Neural cell (in vitro differentiated cells): ENCODE results near the gene RXRB. TPM values are rescaled to one million over a fixed set of nuclear protein-coding genes. Genes with fewer than 3 reads are reported as not detected.

Experiments used
- H2AFZ ChIP-seq: fragments of 200-600, 300-800 bp; sonication (generic), shearing (Covaris generic); 2 replicates; pipeline ENCODE4 v1.6.0; 2014; ENCODE audit warnings: low read depth, mild to moderate bottlenecking, antibody characterized with exemption, low read length, moderate library complexity
- H3F3A ChIP-seq: fragments of 200-600 bp; shearing (Covaris generic); 2 replicates; pipeline ENCODE4 v1.6.1; 2016; ENCODE audit warnings: mild to moderate bottlenecking, moderate library complexity, mixed read lengths, antibody characterized with exemption, low read length; ENCODE audit not compliant: insufficient read depth, poor library complexity, severe bottlenecking
- H3K27ac ChIP-seq: fragments of 200-600, 300-800 bp; sonication (generic), shearing (Covaris generic); 2 replicates; pipeline ENCODE4 v1.5.1; 2014; ENCODE audit warnings: mild to moderate bottlenecking, low read length, moderate library complexity
- H3K27me3 ChIP-seq: fragments of 300-800, 200-600 bp; sonication (generic), shearing (Covaris generic); 2 replicates; pipeline ENCODE4 v1.6.0; 2014; ENCODE audit warnings: mild to moderate bottlenecking, low read depth, low read length, moderate library complexity; ENCODE audit not compliant: insufficient read depth
- H3K36me3 ChIP-seq: fragments of 300-800, 200-600 bp; sonication (generic), shearing (Covaris generic); 2 replicates; pipeline ENCODE4 v1.5.1; 2014; ENCODE audit warnings: mild to moderate bottlenecking, antibody characterized with exemption, low read length, moderate library complexity; ENCODE audit not compliant: insufficient read depth
- H3K4me2 ChIP-seq: fragments of 300-800, 200-600 bp; sonication (generic), shearing (Covaris generic); 2 replicates; pipeline ENCODE4 v1.6.0; 2014; ENCODE audit warnings: mild to moderate bottlenecking, low read length
- H3K4me3 ChIP-seq: fragments of 300-800, 200-600 bp; sonication (generic), shearing (Covaris generic); 2 replicates; pipeline ENCODE4 v1.5.1; 2014; ENCODE audit warnings: mild to moderate bottlenecking, low read length, moderate library complexity
- H3K79me2 ChIP-seq: fragments of 200-600 bp; shearing (Covaris generic); replicated peaks from 2 replicates; pipeline ENCODE4 v1.6.0; 2014; ENCODE audit warnings: mild to moderate bottlenecking, low read length, moderate library complexity; ENCODE audit not compliant: insufficient read depth
- H3K9ac ChIP-seq: fragments of 300-800, 200-600 bp; sonication (generic), shearing (Covaris generic); 2 replicates; pipeline ENCODE4 v1.6.1; 2016; ENCODE audit warnings: mild to moderate bottlenecking, low read length, mixed read lengths
- H3K9me2 ChIP-seq: fragments of 200-600 bp; shearing (Covaris generic); 2 replicates; pipeline ENCODE4 v1.6.1; 2016; ENCODE audit warnings: mild to moderate bottlenecking, low read length, mixed read lengths; ENCODE audit not compliant: insufficient read depth
- H3K9me3 ChIP-seq: fragments of 200-600, 300-800 bp; sonication (generic), shearing (Covaris generic); 2 replicates; pipeline ENCODE4 v1.6.1; 2016; ENCODE audit warnings: mild to moderate bottlenecking, mixed run types, low read length, moderate library complexity, mixed read lengths
- H4K20me1 ChIP-seq: fragments of 200-600 bp; shearing (Covaris generic); 2 replicates; pipeline ENCODE4 v1.6.1; 2016; ENCODE audit warnings: mild to moderate bottlenecking, mixed run types; ENCODE audit not compliant: insufficient read depth
- EP300 ChIP-seq: fragments of 450-650 bp; conservative IDR thresholded peaks from 2 replicates; pipeline ENCODE4 v1.6.1; 2014; ENCODE audit warnings: antibody characterized with exemption, mild to moderate bottlenecking, moderate library complexity; ENCODE audit not compliant: poor library complexity, severe bottlenecking
- EZH2 ChIP-seq: fragments of 200-600, 300-800 bp; shearing (Covaris generic), sonication (generic); IDR thresholded peaks from 2 replicates; pipeline ENCODE4 v1.6.1; 2014; ENCODE audit warnings: antibody characterized with exemption, low read length, borderline replicate concordance, mild to moderate bottlenecking; ENCODE audit not compliant: insufficient read depth, poor library complexity, severe bottlenecking
- MXI1 ChIP-seq: fragments of 450-650 bp; conservative IDR thresholded peaks from 2 replicates; pipeline ENCODE4 v1.6.1; 2014; ENCODE audit warnings: antibody characterized with exemption, mild to moderate bottlenecking; ENCODE audit not compliant: poor library complexity, severe bottlenecking
- POLR2AphosphoS5 ChIP-seq: IDR thresholded peaks from 2 replicates; pipeline ENCODE4 v1.6.1; 2012
- RAD21 ChIP-seq: fragments of 450-650 bp; conservative IDR thresholded peaks from 2 replicates; pipeline ENCODE4 v1.6.1; 2014; ENCODE audit warnings: antibody characterized with exemption, mild to moderate bottlenecking, moderate library complexity
- REST ChIP-seq: IDR thresholded peaks from 2 replicates; pipeline ENCODE4 v1.6.1; 2012; ENCODE audit warnings: borderline replicate concordance
- SMC3 ChIP-seq: fragments of 450-650 bp; conservative IDR thresholded peaks from 2 replicates; pipeline ENCODE4 v1.6.1; 2014; ENCODE audit warnings: antibody characterized with exemption, mild to moderate bottlenecking, moderate library complexity; ENCODE audit not compliant: poor library complexity
- TAF1 ChIP-seq: IDR thresholded peaks from 2 replicates; pipeline ENCODE4 v1.6.1; 2012; ENCODE audit warnings: low read depth
- polyA plus RNA-seq: library from polyadenylated mRNA; depleted of rRNA; stranded (reverse); fragments of >200 nt; gene quantifications from 2 replicates; pipeline ENCODE4 v1.2.3, GENCODE V29; 2014
- TF ChIP-seq, protein P1 (sequence below): fragments of 450-650 bp; IDR thresholded peaks from 2 replicates; pipeline ENCODE4 v1.5.1; 2014; ENCODE audit warnings: antibody characterized with exemption, mild to moderate bottlenecking, moderate library complexity; ENCODE audit not compliant: poor library complexity, severe bottlenecking

RXRB gene
- polyA plus RNA-seq, 1 donor from 2014 or later: 60.7 TPM

GRCh38 chr6:33201147-33201545 lies 681 bp upstream of the RXRB start:
- Histone ChIP-seq H3F3A (no peaks in the 10 kb centered on the region), H3K9me2 (no peaks in the 10 kb centered on the region), H3K79me2 (peaks cover 34% of the 10 kb centered on the region), H3K4me3 (peak overlapping the region; percentile 92), H4K20me1 (no peaks in the 10 kb centered on the region), H2AFZ (peak overlapping the region; percentile 32), H3K4me2 (peak overlapping the region; percentile 99), H3K9me3 (no peaks in the 10 kb centered on the region), H3K27me3 (no peaks in the 10 kb centered on the region), H3K27ac (peak overlapping the region; percentile 98), H3K9ac (peak overlapping the region; percentile 96), H3K36me3 (peaks cover 6% of the 10 kb centered on the region)
- TF ChIP-seq REST: no peak
- no peak for TF ChIP-seq RAD21
- no peak for TF ChIP-seq POLR2AphosphoS5
- no peak for TF ChIP-seq EP300
- TF ChIP-seq SMC3: no peak
- no peak for TF ChIP-seq EZH2
- TF ChIP-seq MXI1: no peak

- peak overlapping the region; percentile 92 for H3K4me3 ChIP-seq
- H3K36me3 ChIP-seq: peaks cover 14% of the 10 kb centered on the region
- H3K27me3 ChIP-seq: no peaks in the 10 kb centered on the region
- H3K4me2 ChIP-seq: peak overlapping the region; percentile 92
- peak overlapping the region; percentile 73 for H2AFZ ChIP-seq
- TF ChIP-seq MXI1: no peak
- TF ChIP-seq, protein P1, sequence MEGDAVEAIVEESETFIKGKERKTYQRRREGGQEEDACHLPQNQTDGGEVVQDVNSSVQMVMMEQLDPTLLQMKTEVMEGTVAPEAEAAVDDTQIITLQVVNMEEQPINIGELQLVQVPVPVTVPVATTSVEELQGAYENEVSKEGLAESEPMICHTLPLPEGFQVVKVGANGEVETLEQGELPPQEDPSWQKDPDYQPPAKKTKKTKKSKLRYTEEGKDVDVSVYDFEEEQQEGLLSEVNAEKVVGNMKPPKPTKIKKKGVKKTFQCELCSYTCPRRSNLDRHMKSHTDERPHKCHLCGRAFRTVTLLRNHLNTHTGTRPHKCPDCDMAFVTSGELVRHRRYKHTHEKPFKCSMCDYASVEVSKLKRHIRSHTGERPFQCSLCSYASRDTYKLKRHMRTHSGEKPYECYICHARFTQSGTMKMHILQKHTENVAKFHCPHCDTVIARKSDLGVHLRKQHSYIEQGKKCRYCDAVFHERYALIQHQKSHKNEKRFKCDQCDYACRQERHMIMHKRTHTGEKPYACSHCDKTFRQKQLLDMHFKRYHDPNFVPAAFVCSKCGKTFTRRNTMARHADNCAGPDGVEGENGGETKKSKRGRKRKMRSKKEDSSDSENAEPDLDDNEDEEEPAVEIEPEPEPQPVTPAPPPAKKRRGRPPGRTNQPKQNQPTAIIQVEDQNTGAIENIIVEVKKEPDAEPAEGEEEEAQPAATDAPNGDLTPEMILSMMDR: no peak
- no peak for TF ChIP-seq EZH2
- TF ChIP-seq REST: no peak
- no peak for TF ChIP-seq POLR2AphosphoS5
- no peak for TF ChIP-seq TAF1
- TF ChIP-seq SMC3: no peak
- no peak for TF ChIP-seq EP300
- no peak for TF ChIP-seq RAD21
- peak overlapping the region; percentile 98 for H3K27ac ChIP-seq
- no peaks in the 10 kb centered on the region for H3F3A ChIP-seq
- peak overlapping the region; percentile 96 for H3K9ac ChIP-seq
- no peaks in the 10 kb centered on the region for H3K9me2 ChIP-seq
- no peaks in the 10 kb centered on the region for H3K9me3 ChIP-seq
- no peaks in the 10 kb centered on the region for H4K20me1 ChIP-seq
- H3K79me2 ChIP-seq: peaks cover 34% of the 10 kb centered on the region
Observed at GRCh38 chr6:33199687-33200218, 712 bp downstream of the RXRB start.
